Left ventricle myocardium inferior (tissue), 1 donor: Measurements from ENCODE around the gene TMEM132C. TPM values are rescaled to one million over a fixed set of nuclear protein-coding genes. Genes with fewer than 3 reads are reported as not detected.

Experiments
- DNase-seq: peaks from one replicate; pipeline ENCODE4 v3.0.0-alpha.2; 2020
- H3K27ac ChIP-seq: fragments of 200-600 bp; replicated peaks from 2 replicates; pipeline ENCODE4 v1.8.0; 2021
- H3K27me3 ChIP-seq: fragments of 200-600 bp; 2 replicates; pipeline ENCODE4 v1.8.0; 2021; ENCODE audit warnings: low read depth
- H3K36me3 ChIP-seq: fragments of 200-600 bp; 2 replicates; pipeline ENCODE4 v1.8.0; 2021
- H3K4me1 ChIP-seq: fragments of 200-600 bp; 2 replicates; pipeline ENCODE4 v1.8.0; 2021
- H3K4me3 ChIP-seq: fragments of 200-600 bp; 2 replicates; pipeline ENCODE4 v1.8.0; 2021; ENCODE audit warnings: mild to moderate bottlenecking, moderate library complexity
- H3K9me3 ChIP-seq: fragments of 200-600 bp; replicated peaks from 2 replicates; pipeline ENCODE4 v1.8.0; 2021
- intact Hi-C: fragments of 100-400 bp; cut with micrococcal nuclease; formaldehyde crosslinking; loops from one replicate; pipeline ENCODE4 v1.11.0; 2022
- total RNA-seq: library from RNA; stranded (reverse); fragmentation: NEBNext Ultra II Directional; extraction: Animal tissue kit (Norgen Biotek cat#: 25700); gene quantifications from one replicate; pipeline ENCODE4 v1.2.1, GENCODE V29; 2021
- TF ChIP-seq, protein P1 (sequence below): fragments of 200-600 bp; IDR thresholded peaks from 2 replicates; pipeline ENCODE4 v1.8.0; 2021; ENCODE audit warnings: antibody characterized with exemption, mild to moderate bottlenecking, borderline replicate concordance
- donor health status: DM: no; HTN: yes; CAD: no; lungs with severe emphysema.

Gene TMEM132C
- total RNA-seq, 1 donor from 2014 or later, result 1.8 TPM

DNA sequence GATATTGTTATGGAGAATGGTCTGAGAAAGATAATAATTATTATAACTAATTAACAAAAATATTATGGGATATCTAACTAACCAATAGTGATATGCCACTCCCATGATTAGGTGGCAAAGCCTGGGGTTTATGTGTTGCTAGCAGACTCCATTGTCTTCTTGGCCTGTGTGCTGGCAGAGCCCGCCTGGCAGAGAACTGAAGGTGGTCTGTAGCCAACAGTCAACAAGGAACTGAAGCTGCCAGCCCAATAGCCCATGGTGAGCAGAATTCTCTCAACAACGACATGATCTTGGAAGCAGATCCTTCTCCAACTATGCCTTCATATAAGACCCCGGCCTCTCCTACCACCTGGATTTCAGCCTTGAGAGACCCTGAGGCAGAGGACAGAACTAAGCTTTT, 298.0 kb downstream of the TMEM132C start:
- no peak for DNase-seq
- no peak overlapping the region for H3K27ac ChIP-seq
- peaks cover 8% of the 10 kb centered on the region for H3K27me3 ChIP-seq
- no peak overlapping the region for H3K4me3 ChIP-seq
- TF ChIP-seq, protein P1, sequence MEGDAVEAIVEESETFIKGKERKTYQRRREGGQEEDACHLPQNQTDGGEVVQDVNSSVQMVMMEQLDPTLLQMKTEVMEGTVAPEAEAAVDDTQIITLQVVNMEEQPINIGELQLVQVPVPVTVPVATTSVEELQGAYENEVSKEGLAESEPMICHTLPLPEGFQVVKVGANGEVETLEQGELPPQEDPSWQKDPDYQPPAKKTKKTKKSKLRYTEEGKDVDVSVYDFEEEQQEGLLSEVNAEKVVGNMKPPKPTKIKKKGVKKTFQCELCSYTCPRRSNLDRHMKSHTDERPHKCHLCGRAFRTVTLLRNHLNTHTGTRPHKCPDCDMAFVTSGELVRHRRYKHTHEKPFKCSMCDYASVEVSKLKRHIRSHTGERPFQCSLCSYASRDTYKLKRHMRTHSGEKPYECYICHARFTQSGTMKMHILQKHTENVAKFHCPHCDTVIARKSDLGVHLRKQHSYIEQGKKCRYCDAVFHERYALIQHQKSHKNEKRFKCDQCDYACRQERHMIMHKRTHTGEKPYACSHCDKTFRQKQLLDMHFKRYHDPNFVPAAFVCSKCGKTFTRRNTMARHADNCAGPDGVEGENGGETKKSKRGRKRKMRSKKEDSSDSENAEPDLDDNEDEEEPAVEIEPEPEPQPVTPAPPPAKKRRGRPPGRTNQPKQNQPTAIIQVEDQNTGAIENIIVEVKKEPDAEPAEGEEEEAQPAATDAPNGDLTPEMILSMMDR, result no peak
- no peaks in the 10 kb centered on the region for H3K4me1 ChIP-seq
- H3K36me3 ChIP-seq, result no peaks in the 10 kb centered on the region
- H3K9me3 ChIP-seq, result peaks cover 13% of the 10 kb centered on the region
- intact Hi-C loops, result no loop called here

DNA sequence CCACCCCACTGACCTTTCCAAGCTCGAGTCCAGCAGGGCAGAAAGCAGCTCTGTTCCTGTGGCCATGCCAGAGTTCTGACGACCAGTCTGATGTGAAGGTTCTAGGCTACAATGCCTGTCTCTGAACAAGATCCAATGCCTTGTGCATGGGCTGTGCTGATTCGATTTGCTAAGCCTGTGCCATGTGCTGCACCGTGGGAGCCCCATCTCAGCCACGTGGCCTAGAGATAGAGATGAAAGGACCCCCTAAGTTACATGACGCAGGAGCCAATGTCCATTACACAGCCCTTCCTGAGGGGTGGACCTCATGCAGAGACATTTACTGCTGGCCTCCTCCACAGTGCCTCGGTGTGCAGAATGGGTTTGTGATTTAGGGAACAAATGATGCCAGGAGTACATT, 300.8 kb downstream of the TMEM132C start:
- no peak for DNase-seq
- intact Hi-C loops, result no loop called here
- H3K4me1 ChIP-seq, result no peaks in the 10 kb centered on the region
- H3K36me3 ChIP-seq, result no peaks in the 10 kb centered on the region
- H3K4me3 ChIP-seq, result no peak overlapping the region
- H3K27ac ChIP-seq, result no peak overlapping the region
- peaks cover 17% of the 10 kb centered on the region for H3K9me3 ChIP-seq
- H3K27me3 ChIP-seq, result no peaks in the 10 kb centered on the region
- TF ChIP-seq, protein P1, result no peak

DNA sequence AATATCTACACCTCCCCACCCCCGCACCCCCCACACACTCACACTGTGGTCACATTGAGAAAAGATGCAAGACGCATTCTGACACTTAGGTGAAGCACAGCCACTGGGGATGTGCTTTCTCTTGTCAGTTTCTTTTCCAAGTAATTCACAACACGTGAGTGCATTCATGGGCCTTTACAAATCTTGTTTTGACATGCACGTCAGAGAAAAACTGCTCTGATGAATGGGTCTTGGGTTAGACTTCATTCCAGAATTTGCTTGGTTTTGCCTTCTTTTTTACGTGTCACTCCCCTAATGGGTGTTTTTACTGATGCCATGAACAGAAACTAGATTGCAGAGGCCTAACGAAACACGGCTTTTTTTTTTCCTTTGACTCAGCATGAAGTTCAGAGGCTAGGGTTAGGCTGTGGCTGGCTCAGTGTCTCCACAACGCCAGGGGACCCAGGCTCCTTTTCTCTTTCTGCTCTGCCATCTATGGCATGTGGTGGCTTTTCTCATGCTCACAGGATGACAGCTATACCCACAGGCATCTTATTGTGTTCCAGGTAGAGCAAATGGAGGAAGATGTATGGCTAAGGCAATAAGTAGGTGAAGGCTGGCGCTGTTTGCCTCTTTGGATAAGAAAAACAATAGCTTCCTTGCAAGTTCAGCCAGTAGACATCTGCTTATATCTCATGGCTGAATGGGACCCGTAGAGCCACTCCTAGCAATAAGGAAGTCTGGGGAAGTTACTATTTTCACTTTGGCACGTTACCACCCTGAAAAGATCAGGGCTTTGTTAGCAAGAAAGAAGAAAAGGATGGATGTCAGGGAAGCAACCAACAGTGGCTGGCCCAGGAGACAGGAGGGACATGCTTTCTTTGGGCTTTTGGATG, 303.5 kb downstream of the TMEM132C start:
- intact Hi-C loops, result no loop called here
- H3K4me3 ChIP-seq, result no peak overlapping the region
- no peak overlapping the region for H3K27ac ChIP-seq
- TF ChIP-seq, protein P1, result no peak
- no peaks in the 10 kb centered on the region for H3K27me3 ChIP-seq
- H3K9me3 ChIP-seq, result peaks cover 9% of the 10 kb centered on the region
- no peaks in the 10 kb centered on the region for H3K36me3 ChIP-seq
- H3K4me1 ChIP-seq, result no peaks in the 10 kb centered on the region
- no peak for DNase-seq

DNA sequence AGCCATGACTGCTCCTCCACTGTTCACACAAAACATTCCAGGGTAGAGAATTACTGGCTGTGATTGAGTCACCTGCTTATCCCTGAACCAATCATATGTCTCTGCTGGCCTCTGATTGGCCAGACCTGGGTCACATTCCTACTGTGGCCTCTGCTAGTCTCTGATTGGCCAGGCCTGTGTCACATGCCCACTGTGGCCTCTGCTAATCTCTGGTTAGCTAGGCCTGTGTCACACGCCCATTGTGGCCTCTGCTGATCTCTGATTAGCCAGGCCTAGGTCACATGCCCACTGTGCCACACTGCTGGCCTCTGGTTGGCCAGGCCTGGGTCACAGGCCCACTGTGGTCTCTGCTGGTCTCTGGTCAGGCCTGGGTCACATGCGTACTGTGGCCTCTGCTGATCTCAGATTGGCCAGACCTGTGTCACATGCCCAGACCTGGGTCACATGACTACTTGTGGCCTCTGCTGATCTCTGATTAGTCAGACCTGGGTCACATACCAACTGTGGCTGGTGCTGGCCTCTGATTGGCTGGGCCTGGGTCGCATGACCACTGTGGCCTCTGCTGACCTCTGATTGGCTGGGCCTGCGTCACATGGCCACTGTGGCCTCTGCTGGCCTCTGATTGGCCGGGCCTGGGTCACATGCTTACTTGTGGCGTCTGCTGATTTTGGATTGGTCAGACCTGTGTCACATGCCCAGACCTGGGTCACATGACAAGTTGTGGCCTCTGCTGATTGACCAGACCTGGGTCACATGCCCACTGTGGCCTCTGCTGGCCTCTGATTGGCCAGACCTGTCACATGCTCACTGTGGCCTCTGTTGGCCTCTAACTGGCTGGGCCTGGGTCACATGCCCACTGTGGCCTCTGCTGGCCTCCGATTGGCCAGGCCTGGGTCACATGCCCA, 305.2 kb downstream of the TMEM132C start:
- no peak overlapping the region for H3K27ac ChIP-seq
- peaks cover 9% of the 10 kb centered on the region for H3K9me3 ChIP-seq
- TF ChIP-seq, protein P1, result no peak
- H3K36me3 ChIP-seq, result no peaks in the 10 kb centered on the region
- H3K4me3 ChIP-seq, result no peak overlapping the region
- no peaks in the 10 kb centered on the region for H3K4me1 ChIP-seq
- intact Hi-C loops, result no loop called here
- H3K27me3 ChIP-seq, result no peaks in the 10 kb centered on the region
- DNase-seq, result no peak

DNA sequence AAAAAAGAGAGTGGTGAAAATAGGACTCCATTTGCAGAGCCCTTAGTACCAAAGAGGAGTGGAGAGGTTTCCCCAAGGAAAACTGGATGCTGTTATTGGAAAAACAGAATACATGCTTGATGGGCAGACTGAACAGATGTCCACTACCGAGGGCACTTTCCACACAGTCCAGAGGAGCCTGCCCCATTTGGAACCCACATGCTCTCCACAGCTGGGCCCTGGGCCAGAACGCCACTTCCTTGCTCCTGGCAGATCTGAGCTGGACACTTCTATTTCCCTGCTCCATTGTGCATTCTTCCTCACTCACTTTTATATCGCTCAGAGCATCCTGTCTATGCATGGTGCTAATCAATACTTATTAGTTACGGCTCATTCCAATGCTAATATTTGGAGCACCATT, 306.9 kb downstream of the TMEM132C start:
- H3K27me3 ChIP-seq, result no peaks in the 10 kb centered on the region
- no peak overlapping the region for H3K27ac ChIP-seq
- TF ChIP-seq, protein P1, result no peak
- H3K9me3 ChIP-seq, result peaks cover 9% of the 10 kb centered on the region
- no peaks in the 10 kb centered on the region for H3K36me3 ChIP-seq
- H3K4me3 ChIP-seq, result no peak overlapping the region
- intact Hi-C loops, result no loop called here
- no peak for DNase-seq
- H3K4me1 ChIP-seq, result no peaks in the 10 kb centered on the region
